Measurements from ENCODE around the gene ZNF217.
"Not testable (repeated sequence)": the region's sequence is repeated elsewhere in the genome, so short reads cannot be mapped to it uniquely, and the experiment has no call there.

ZNF217 gene

DNA sequence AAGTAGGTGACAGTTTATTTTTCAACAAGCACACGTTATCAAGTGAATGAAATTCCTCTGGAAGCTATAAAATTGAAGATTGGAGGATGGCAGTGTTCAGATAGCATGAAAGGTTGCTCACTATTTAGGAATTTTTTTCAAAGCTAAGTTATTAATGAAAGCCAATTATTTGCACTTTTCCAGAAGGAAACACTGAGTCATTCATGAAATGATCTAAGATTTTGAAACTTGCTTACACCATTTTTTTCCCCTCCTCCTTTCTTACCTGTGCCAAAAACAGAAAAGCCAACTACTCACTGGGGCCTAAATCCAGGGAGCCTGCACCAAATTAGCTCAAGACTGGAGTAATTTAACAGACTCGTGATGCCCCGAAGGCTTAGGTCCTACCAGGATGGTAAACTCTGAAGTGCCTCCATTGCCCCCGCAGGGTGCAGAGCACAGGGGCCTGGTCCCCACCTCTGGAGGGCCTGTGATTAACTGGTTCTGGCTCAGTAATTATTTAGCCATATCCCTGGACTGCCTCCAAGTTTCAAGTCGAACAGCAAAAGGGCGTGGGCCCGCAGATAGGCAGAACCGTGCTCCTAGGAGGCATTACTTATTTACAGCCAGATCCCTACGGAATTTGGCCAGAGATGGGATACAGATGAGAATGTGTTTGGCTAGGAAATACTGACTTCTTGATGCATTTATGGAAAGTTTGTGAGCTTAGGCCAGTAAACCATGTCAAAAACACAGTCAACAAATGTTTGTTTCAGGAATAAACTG is 28.0 kb upstream of the ZNF217 start:
- DNase-seq = no peak

DNA sequence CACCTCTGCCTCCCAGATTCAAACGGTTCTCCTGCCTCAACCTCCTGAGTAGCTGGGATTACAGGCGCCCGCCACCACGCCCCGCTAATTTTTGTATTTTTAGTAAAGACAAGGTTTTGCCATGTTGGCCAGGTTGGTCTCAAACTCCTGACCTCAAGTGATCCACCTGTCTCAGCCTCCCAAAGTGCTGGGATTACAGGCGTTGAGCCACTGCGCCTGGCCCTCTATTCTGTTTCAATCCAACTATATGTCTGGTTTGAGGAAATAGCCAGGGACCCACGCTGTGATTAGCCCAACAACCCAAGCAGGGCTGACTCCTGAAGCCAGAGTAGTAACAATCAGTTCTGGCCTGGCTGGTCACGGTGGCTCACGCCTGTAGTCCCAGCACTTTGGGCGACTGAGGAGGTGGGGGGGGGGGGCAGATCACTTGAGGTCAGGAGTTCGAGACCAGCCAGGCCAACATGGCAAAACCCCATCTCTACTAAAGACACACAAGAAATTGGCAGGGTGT is 24.9 kb upstream of the ZNF217 start:
- DNase-seq = not testable (repeated sequence)

DNA sequence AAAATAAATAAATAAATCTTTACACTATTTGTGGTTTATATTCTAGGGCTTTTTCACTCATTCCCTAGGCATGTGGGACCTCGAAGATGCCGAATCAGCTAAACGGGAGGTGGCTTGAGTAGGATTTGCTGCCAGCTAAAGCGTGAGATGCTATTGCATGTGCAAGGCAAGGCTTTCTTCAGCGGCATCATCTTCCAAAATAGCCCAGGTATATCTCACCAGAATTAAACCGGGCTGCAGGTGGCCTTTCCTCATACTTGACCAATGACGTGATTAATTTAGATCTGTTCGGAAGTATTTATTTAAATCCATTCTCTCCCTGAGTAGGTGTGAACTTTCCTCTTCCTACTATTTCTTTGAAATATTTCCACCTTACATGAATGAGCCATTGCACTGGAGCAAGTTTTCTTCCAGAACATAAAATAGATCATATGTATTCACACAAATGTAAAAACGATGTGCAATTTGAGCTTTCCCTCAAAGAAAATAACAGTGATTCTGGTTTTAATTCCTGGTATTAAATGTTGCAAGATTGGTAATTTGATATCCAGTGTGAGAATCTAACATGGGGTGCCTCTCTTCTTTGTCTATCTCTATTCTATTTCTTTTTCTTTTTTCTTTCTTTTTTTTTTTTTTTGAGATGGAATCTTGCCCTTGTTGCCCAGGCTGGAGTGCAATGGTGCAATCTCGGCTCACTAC is 24.3 kb upstream of the ZNF217 start:
- DNase-seq = no peak

DNA sequence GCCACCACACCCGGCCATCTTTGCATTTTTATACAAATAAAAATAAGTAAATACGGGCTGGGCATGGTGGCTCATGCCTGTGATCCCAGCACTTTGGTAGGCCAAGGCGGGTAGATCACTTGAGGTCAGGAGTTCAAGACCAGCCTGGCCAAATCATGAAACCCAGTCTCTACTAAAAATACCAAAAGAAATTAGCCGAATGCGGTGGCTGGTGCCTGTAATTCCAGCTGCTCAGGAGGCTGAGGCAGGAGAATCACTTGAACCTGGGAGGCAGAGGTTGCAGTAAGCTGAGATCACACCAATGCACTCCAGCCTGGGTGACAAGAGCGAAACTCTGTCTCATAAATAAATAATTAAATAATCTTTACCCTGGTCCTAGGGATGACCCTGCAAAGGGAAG is 22.9 kb upstream of the ZNF217 start:
- not testable (repeated sequence) for DNase-seq

DNA sequence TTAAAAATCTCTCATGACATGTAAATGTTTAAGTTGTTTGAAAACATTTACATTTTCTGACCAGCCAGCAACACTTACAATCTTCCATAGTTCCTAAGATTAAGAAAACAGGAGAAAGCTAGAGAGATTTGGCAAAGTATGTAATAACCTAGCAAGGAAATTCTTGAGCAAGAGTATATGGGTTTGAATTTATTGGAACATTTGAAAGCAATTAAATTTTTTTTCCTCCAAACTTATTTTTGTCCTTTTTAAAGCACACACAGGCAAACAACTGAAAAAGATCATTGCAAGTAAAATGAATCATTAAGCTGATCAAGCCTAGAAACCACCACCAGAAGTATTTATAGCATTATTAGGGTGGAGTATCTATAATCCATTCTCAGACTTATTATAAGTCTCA is 20.1 kb upstream of the ZNF217 start:
- no peak for DNase-seq

DNA sequence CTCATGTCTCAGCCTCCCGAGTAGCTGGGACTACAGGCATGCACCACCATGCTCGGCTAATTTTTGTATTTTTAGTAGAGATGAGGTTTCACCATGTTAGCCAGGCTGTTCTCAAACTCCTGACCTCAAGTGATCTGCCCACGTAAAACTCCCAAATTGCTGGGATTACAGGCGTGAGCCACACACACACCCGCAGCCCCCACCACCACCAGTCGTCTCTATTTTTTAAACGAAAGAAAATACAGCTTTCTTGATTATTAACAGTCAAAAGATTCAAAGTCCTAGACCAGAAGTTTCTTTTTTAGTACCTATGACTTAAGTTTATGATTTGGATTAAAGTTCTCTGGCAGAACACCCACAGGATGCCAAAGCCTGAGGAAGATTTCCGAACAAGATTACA is 18.6 kb upstream of the ZNF217 start:
- DNase-seq = not testable (repeated sequence)

DNA sequence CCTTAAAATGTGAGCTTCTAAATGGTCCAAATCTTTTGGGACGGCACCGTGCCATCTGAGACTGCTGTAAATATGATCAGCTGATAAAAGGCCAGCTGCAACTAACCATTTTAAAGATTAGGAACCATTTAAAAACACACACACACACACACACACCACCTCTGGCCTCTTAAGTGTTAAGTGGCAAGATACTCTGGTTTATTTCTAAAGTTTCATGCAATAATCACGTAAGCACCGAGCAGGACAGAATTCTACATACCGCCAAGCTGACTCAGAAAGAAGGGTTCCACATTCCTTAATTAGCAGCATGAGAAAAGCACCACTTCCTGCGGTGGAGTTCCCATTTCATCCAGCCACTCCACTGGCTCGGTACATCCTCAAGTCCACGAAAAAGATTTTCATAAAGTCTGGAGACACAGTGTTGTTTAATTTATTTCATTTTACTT is 17.8 kb upstream of the ZNF217 start:
- DNase-seq = no peak

DNA sequence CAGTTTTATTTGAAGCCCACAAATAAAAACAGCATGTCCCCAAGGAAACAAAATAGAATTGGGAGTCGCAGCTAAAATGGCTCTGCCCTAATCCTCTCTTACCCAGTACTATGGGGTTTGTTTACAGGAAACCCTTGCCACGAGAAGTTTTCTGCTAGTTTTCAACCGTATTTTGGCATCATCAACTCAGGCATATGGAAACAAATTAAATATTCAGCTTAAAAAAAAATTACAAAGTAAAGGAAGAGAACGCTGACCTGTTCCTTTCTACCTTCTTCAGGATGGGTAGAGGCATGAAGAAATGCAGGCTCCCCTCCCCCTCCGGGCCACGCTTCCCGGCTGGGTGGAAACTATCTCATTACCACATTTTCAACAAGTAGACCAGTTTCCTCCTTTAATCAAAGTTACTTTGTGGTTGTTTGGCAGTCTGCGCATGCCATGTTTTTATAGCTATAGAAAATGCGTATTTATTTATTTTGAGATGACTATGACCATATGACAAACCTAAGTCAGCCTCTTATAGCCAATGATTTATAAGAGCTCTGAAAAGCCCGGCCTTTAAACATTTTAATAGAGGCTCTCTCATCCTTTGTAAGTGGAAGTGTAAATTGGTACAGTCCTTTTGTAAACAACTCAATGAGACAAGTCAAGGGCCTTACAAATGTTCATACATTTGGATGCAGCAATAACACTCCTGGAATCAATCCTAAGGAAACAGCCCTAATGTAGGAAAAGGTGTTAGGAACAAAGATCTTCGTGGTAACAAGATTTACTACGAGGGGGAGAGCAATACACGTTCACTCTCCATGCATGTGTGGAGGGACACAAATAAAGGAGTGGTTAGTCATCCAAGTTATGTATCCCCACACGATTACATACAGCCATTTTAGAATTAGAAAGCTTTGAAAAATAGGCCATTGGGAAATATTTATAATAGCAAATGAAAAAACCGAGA is 16.1 kb upstream of the ZNF217 start:
- peak; percentile 63 for DNase-seq

DNA sequence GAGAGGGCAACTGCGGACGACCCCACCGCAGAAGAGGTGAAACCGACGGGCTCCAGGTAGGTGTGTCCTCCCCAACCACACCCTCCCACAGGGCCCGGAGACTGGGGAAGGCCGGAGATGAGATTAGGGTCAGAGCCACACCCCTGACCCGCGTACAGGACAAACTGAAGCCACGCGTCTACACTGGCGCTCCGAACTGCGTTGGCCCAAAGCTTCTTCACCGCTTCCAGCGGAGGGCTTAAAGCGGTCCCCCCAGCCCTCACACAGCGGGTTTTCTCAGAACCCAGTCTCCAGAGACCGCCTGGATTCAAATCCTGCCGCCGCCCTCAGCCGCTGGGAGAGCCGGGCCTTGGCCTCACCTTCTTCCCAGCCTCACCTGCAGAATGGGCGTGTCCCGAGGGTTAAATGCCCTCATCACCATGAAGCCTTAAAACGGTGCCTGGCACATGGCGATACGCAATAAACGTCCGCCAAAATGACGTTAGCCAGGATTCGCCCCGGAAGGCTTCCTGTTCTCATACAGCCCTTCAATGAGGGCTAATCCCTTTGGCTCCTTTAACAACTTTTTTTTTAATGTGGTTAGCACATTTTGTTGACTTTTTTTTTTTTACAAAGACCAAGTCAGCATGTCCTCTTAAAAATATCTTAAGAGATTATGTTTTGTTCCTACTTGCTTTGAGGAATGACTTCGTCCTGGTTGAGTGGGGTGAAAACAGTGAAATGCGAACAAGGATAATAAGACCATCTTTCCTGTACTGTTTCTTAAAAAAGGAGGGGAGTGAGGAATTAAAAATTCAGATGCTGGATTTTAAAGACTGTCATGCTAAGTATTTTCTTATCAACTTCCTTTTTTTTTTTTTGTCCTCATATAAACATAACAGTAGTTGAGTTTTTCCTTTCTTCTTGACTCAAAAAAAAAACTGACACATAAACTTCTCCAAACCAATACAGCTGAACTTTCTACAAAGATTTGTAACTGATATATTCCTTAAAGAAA is 15.1 kb upstream of the ZNF217 start:
- DNase-seq = no peak

DNA sequence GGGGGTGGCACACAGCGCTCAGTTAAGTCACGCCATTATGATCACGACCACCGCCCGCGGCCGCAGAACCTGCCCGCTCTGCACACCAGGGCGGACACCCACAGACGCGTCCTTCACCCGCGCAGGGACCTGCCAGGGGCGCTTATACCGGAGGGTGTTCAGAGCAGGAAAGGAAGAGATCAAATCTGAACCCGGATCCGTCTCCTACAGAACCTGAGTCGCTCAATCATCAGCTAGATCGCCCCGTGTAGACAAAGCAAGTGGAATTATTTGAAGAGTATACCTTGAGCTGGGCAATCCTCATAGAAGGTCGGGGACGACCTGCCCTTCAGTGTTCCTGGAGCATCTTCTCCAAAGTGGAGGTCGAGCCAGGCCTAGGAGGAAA is 14.4 kb upstream of the ZNF217 start:
- no peak for DNase-seq

DNA sequence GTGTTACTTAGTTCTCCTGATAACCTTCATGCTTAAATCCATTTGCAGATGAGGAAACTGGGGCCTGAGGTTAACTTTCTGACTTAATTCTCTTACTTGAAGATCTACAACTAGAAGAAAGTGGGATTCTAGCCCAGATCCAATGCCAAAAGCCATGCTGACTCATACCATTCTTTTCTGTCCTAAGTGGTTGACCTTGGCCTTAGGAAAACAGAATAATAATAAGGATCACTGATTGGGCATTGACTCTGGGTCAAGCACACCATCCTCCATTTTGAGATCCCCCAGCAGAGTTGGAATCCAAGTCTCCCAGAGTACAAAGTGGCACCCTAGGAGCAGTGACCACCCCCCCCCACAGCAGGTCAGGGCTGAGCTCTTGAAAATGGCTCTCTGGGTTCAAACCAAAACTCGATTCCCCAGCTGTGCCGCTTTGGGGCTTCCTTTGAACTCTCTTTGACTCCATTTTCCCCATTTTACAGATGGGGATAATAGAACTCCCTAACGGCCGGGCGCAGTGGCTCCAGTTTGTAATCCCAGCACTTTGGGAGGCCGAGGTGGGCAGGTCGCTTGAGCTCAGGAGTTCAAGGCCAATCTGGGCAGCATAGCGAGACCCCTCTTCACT is 12.8 kb upstream of the ZNF217 start:
- no peak for DNase-seq

DNA sequence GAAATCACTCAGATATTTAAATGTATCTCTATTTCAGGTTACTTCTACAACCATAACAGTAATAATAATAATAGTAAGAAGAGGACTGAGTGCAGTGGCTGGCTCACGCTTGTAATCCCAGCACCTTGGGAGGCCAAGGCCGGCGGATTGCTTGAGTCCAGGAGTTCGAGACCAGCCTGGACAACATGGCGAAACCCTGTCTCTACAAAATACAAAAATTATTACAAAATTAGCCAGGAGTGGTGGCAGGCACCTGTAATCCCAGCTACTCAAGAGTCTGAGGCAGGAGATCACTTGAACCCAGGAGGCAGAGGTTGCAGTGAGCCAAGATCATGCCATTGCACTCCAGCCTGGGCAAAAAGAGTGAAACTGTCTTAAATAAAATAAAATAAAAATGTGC is 11.8 kb upstream of the ZNF217 start:
- DNase-seq = not testable (repeated sequence)

DNA sequence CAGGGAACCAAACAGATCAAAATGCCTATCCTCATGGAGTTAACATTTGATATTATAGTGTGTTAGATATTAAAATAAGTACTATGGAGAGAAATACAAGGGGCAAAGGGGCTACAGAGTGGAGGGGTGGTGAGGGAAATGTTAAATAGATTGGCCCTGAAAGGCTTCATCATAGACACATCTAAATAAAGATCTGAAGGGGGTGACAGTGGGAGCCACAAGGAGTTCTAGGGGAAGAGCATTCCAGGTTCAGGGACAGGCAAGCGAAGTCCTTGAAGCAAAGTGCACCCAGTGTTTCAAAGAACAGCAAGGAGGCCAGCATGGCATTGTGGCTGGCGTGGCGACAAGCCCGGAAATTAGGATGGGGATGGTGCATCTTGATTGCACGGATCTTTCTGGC is 11.2 kb upstream of the ZNF217 start:
- not testable (repeated sequence) for DNase-seq

DNA sequence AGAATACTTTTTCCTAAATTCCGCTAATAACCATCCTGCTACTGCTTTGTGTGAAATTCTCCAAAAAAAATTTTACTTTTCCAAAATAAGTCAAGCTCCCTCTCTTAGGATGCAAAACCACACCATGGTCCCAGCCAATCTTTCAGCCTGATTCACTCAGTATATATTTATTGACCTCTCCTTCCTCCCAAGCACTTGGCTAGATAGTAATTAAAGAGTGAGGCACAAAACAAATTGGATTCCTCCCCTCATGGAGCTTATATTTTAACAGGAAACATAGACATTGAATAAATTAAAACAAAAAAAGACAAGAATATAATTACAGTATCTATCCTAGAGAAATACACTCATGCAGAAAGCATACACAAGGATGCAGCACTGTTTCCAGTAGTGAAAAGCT is 9.0 kb upstream of the ZNF217 start:
- no peak for DNase-seq

DNA sequence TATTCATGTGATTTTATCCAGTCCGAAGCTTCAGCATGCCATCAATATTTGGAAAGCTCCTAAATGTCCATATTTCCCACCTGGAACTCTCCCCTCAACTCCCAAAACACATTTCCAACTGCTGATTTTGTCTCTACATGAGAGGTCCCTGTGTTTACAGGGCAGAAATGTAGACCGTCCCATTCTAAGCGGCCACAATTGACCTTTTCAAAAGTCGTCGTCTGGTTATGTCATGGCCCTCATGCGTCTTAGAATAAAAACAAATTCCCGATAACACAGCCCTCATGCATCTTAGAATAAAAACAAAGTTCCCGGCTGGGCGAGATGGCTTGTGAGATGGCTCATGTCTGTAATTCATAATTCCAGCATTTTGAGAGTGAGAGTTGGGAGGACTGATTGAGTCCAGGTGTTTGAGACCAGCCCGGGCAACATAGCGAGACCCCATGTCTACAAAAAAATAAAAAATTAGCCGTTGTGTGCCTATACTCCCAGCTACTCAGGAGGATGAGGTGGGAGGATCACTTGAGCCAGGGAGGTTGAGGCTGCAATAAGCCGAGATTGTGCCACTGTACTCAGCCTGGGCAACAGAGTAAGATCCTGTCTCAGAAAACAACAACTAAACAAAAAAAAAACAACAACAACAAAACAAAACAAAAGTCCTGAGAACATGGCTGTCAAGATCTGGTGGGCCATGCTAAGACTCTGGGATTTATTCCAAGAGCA is 6.4 kb upstream of the ZNF217 start:
- DNase-seq = no peak

DNA sequence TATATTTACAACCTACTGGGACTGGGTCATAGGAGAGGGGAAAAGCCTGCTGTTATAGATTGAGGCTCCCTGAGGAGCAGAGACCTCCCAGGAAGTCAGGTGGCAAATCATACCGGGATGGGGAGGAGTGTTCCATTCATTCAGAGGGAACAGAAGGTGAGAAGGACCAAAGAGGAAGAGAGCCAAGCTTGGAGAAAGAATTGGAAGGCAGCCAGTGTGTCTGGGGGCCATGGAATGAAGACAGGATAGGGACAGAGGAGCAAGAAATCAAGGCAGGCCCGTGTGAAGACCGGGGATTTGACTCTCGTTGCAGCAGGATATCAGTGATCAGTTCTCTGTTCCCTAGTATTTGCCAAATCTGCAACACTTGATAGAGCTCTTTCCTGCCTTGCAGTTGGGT is 5.7 kb upstream of the ZNF217 start:
- no peak for DNase-seq

DNA sequence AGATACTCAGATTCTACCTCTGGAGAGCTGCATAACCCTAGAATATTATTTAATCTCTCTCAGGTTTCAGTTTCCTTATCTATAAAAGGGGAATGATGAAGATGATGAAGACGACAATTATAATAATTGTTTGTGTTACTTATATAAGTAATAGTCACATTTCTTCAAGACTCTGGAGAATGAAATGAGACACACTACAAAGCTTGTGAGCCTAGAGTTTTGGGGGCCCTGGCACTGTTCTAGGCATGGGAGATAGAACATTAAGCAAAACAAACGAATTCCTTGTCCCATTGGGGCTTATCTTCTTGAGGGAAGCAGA is 5.4 kb upstream of the ZNF217 start:
- no peak for DNase-seq

DNA sequence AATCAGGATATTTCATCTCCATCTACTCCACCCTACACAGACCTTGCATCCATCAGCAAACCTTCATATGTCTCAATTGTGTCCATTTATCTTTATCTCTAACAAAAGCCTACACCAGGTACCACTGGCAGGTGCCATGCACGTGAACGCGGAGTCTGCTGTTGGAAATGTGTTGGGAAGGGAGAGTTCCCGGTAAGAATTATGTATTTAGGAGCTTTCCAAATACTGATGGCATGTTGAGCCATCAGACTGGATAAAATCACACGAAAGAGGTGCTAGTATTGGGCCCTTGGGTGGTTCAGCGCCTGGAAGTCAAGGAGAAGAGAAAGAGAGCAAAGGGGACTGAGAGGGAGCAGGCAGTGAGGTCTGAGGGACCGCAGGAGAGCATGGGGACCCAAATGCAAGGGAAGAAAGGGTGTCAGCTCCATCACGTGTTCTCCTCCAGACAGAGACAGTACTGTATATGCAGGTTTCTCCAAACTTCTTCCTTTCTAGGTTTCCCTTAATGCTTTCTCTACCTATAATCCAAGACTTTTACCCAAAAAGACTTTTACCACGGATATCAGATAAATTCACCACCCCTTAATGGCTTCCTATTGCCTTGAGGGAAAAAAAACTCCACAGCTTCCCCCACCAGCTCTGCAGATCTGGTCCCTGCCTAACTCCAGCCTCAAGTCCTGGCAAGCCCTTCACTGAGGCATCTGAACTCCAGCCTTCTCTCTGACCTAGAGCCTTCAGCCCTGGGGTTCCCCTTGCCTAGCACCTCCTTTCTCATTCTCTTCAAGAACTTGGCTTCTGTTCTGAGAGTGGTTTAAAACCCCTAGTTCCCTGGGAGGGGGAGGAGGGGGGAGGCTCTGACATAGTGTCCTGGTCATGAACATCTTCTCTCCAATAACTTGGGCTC is 4.8 kb upstream of the ZNF217 start:
- no peak for DNase-seq

DNA sequence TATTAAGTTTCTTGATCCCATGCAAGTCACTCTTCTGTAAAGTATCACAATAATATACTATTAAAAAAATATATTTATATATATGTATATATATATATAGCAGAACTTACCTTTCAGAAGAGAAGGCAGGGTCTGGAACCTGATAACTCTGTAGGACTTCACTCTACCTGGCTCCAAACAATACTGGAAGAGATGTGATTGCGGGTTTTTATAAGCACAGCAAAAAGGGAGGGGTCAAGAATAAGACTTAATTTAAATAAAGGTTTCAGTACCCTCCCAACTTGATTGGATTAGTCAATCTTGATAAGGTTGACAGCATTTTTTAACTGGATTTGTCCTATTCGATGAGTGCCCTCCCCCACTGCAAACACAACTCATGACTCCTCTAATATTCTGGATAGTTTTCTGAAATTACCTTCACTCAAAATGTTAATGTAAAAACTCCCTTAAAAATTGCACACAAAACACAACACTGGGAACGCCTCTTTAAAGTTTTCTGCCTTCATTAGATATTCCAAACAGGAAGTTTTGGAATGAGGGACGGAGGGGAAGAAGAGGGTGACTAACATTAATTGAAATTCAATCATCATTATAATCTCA is 4.0 kb upstream of the ZNF217 start:
- no peak for DNase-seq

Measured in activated T-cell treated with anti-CD3 and anti-CD28 coated beads for 4 hours (primary cell).